Smooth muscle cell (in vitro differentiated cells): ENCODE measurements around the gene KCP. TPM values are rescaled to one million over a fixed set of nuclear protein-coding genes. Genes with fewer than 3 reads are reported as not detected.

ENCODE experiments used
- DNase-seq: peaks from one replicate; lab custom pipeline; 2025; ENCODE audit not compliant: unreplicated experiment; lab: John Stamatoyannopoulos, UW
- H2AFZ ChIP-seq: fragments of 200-600 bp; sonication (generic); 2 replicates; pipeline ENCODE4 v1.6.0; 2016; ENCODE audit warnings: antibody characterized with exemption, low read depth, mild to moderate bottlenecking
- H3F3A ChIP-seq: fragments of 200-600 bp; sonication (generic); 2 replicates; pipeline ENCODE4 v1.6.0; 2017; ENCODE audit warnings: antibody characterized with exemption, low read depth
- H3K27ac ChIP-seq: fragments of 200-600 bp; sonication (generic); 2 replicates; pipeline ENCODE4 v1.5.1; 2016; ENCODE audit warnings: low read depth, mild to moderate bottlenecking
- H3K27me3 ChIP-seq: fragments of 200-600 bp; sonication (generic); 2 replicates; pipeline ENCODE4 v1.6.1; 2016; ENCODE audit warnings: low read depth, mild to moderate bottlenecking
- H3K36me3 ChIP-seq: fragments of 200-600 bp; sonication (generic); 2 replicates; pipeline ENCODE4 v1.5.1; 2016; ENCODE audit warnings: low read depth
- H3K4me1 ChIP-seq: fragments of 200-600 bp; sonication (generic); 2 replicates; pipeline ENCODE4 v1.5.1; 2016; ENCODE audit warnings: low read depth
- H3K4me2 ChIP-seq: fragments of 200-600 bp; sonication (generic); 2 replicates; pipeline ENCODE4 v1.6.0; 2016; ENCODE audit warnings: mild to moderate bottlenecking
- H3K4me3 ChIP-seq: fragments of 200-600 bp; sonication (generic); 2 replicates; pipeline ENCODE4 v1.5.1; 2016; ENCODE audit warnings: mild to moderate bottlenecking
- H3K79me2 ChIP-seq: fragments of 200-600 bp; sonication (generic); 2 replicates; pipeline ENCODE4 v1.6.0; 2016; ENCODE audit warnings: low read depth, mild to moderate bottlenecking
- H3K9ac ChIP-seq: fragments of 200-600 bp; sonication (generic); 2 replicates; pipeline ENCODE4 v1.6.0; 2016; ENCODE audit warnings: low read depth
- H3K9me3 ChIP-seq: fragments of 200-600 bp; sonication (generic); replicated peaks from 2 replicates; pipeline ENCODE4 v1.5.1; 2016; ENCODE audit warnings: low read depth
- H4K20me1 ChIP-seq: fragments of 200-600 bp; sonication (generic); 2 replicates; pipeline ENCODE4 v1.6.0; 2016; ENCODE audit warnings: low read depth
- WGBS: methylation state at CpG from one replicate; pipeline ENCODE4 v1.1.7; 2016; ENCODE audit warnings: low lambda C conversion rate; 5-methylcytosine and 5-hydroxymethylcytosine counted together
- polyA plus RNA-seq: library from polyadenylated mRNA; unstranded; fragments of >200 nt; fragmentation: Nextera tagmentation; extraction: Ambion mirVana; gene quantifications from 2 replicates; pipeline ENCODE4 v1.2.1, GENCODE V29; 2016
- total RNA-seq: library from RNA; depleted of rRNA; stranded (reverse); fragments of >200 nt; gene quantifications from 2 replicates; pipeline ENCODE4 v1.2.3, GENCODE V29; 2014
- TF ChIP-seq, protein P1 (sequence below): fragments of 200-600 bp; sonication (generic); IDR thresholded peaks from 2 replicates; pipeline ENCODE4 v1.5.1; 2017; ENCODE audit warnings: borderline replicate concordance, mild to moderate bottlenecking, antibody characterized with exemption; ENCODE audit not compliant: insufficient read depth, poor library complexity, severe bottlenecking

Gene KCP
- total and polyA plus RNA-seq, 2 experiments from 2014 or later, result 0.99 to 4.5 TPM

DNA sequence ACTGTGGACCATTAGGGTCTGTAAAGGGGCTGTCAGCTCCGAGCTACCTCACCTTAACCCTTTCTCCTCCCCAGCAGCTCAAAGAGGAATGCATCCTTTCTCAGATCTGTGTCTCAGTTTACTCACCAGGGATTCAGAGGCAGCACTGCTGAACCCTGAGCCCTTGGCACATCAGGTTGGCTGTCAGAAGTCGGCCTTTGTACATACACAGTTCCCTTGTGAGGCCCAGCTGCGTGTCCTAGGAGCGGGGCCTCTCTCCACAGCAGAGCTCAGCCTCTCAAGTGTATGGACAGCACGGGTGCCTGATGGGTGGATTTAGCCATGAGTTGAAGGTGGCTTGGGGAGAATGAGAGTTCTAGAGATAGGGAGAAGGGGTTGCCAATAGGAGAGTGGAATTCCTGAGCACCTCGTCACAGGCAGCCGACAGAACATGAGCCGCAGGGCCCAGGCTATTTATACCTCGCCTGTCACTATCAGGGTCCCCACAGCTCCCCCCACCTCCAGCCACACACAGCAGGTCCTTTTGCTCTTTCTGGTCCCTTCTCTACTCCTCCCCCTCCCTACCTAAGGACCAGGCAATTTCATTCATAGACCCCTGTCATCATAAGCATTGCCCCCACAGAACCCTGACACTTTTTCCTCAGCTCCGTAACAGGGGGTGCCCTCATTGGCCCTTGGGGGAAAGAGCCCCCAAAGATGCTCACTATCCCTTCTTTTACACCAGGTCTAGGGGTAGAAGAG is 82.4 kb downstream of the KCP start:
- Histone ChIP-seq H3F3A (peaks cover 23% of the 10 kb centered on the region), H3K36me3 (no peaks in the 10 kb centered on the region), H3K27me3 (no peaks in the 10 kb centered on the region), H2AFZ (no peak overlapping the region), H3K79me2 (peaks cover 3% of the 10 kb centered on the region), H3K4me1 (peaks cover 44% of the 10 kb centered on the region), H3K27ac (peak overlapping the region; percentile 97), H4K20me1 (peaks cover 19% of the 10 kb centered on the region), H3K4me2 (peak overlapping the region; percentile 67), H3K4me3 (no peak overlapping the region), H3K9ac (peak overlapping the region; percentile 82), H3K9me3 (no peaks in the 10 kb centered on the region)
- peak; percentile 22 for DNase-seq
- 25% methylated on average over 10 of the region's 10 CpGs for WGBS
- TF ChIP-seq, protein P1, sequence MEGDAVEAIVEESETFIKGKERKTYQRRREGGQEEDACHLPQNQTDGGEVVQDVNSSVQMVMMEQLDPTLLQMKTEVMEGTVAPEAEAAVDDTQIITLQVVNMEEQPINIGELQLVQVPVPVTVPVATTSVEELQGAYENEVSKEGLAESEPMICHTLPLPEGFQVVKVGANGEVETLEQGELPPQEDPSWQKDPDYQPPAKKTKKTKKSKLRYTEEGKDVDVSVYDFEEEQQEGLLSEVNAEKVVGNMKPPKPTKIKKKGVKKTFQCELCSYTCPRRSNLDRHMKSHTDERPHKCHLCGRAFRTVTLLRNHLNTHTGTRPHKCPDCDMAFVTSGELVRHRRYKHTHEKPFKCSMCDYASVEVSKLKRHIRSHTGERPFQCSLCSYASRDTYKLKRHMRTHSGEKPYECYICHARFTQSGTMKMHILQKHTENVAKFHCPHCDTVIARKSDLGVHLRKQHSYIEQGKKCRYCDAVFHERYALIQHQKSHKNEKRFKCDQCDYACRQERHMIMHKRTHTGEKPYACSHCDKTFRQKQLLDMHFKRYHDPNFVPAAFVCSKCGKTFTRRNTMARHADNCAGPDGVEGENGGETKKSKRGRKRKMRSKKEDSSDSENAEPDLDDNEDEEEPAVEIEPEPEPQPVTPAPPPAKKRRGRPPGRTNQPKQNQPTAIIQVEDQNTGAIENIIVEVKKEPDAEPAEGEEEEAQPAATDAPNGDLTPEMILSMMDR, result no peak

GRCh38 chr7:128827248-128827958 is 83.1 kb downstream of the KCP start:
- no peaks in the 10 kb centered on the region for H3K9me3 ChIP-seq
- TF ChIP-seq, protein P1, result no peak
- H3K27me3 ChIP-seq, result no peaks in the 10 kb centered on the region
- peaks cover 23% of the 10 kb centered on the region for H3F3A ChIP-seq
- DNase-seq, result peak; percentile 22
- H3K79me2 ChIP-seq, result peaks cover 3% of the 10 kb centered on the region
- peak overlapping the region; percentile 67 for H3K4me2 ChIP-seq
- no peaks in the 10 kb centered on the region for H3K36me3 ChIP-seq
- H3K9ac ChIP-seq, result peak overlapping the region; percentile 82
- 29% methylated on average over 17 of the region's 17 CpGs for WGBS
- H4K20me1 ChIP-seq, result peaks cover 12% of the 10 kb centered on the region
- peaks cover 37% of the 10 kb centered on the region for H3K4me1 ChIP-seq
- H3K4me3 ChIP-seq, result no peak overlapping the region
- peak overlapping the region; percentile 97 for H3K27ac ChIP-seq
- no peak overlapping the region for H2AFZ ChIP-seq

DNA sequence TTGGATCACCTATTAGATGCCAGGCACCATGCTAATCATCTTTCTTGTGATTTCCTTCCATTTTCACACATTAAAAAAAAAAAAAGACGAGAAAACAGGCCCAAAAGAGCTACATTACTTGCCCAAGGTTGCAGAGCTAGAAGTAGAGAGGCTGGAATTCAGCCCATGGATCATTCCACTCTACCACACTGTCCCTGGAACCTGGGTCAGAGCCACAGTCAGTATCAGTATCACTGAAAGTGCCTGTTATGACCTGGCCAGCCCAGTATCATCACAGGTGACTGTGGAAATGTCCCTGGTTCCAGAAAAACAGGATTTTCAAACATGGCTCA is 83.6 kb downstream of the KCP start:
- no peak for DNase-seq
- Histone ChIP-seq H2AFZ (no peak overlapping the region), H3K9ac (peak overlapping the region; percentile 7), H3F3A (peaks cover 23% of the 10 kb centered on the region), H4K20me1 (peaks cover 10% of the 10 kb centered on the region), H3K4me3 (no peak overlapping the region), H3K79me2 (peaks cover 3% of the 10 kb centered on the region), H3K4me2 (no peak overlapping the region), H3K4me1 (peaks cover 32% of the 10 kb centered on the region), H3K9me3 (no peaks in the 10 kb centered on the region), H3K36me3 (no peaks in the 10 kb centered on the region), H3K27ac (peak overlapping the region; percentile 97), H3K27me3 (no peaks in the 10 kb centered on the region)
- 100% methylated on average over 1 of the region's 1 CpG for WGBS
- TF ChIP-seq, protein P1, result no peak

Other genes with a start within 250 kb of the KCP start
- 0.49 and 1.2 TPM in 2 replicates for gene GARIN1A, start 238.4 kb downstream of the KCP start, total RNA-seq
- gene GARIN1A, start 238.4 kb downstream of the KCP start, polyA plus RNA-seq, result 0.46 and 0.60 TPM in 2 replicates
- gene CALU, start 171.3 kb downstream of the KCP start, total RNA-seq, result 679 and 873 TPM in 2 replicates
- gene CALU, start 171.3 kb downstream of the KCP start, polyA plus RNA-seq, result 605 and 783 TPM in 2 replicates
- gene OPN1SW, start 134.9 kb downstream of the KCP start, total RNA-seq, result not detected in 2 replicates
- gene OPN1SW, start 134.9 kb downstream of the KCP start, polyA plus RNA-seq, result 1.7 and 4.0 TPM in 2 replicates
- 2.7 and 3.2 TPM in 2 replicates for gene CCDC136, start 118.7 kb downstream of the KCP start, total RNA-seq
- 3.1 and 4.7 TPM in 2 replicates for gene CCDC136, start 118.7 kb downstream of the KCP start, polyA plus RNA-seq
- gene FLNC, start 80.3 kb downstream of the KCP start, total RNA-seq, result 26.9 and 34.2 TPM in 2 replicates
- gene FLNC, start 80.3 kb downstream of the KCP start, polyA plus RNA-seq, result 31.7 and 38.6 TPM in 2 replicates
- 131 TPM in 2 replicates for gene ATP6V1F, start 47.9 kb downstream of the KCP start, total RNA-seq
- 317 and 325 TPM in 2 replicates for gene ATP6V1F, start 47.9 kb downstream of the KCP start, polyA plus RNA-seq
- 0.76 and 1.2 TPM in 2 replicates for gene IRF5, start 27.2 kb upstream of the KCP start, total RNA-seq
- gene IRF5, start 27.2 kb upstream of the KCP start, polyA plus RNA-seq, result 0.35 TPM in 1 of 2 replicates, not detected in the other
- gene TNPO3, start 144.4 kb upstream of the KCP start, total RNA-seq, result 41.3 and 45.0 TPM in 2 replicates
- gene TNPO3, start 144.4 kb upstream of the KCP start, polyA plus RNA-seq, result 28.4 and 28.6 TPM in 2 replicates
- gene TSPAN33, start 234.0 kb upstream of the KCP start, total RNA-seq, result 2.0 and 2.8 TPM in 2 replicates
- gene TSPAN33, start 234.0 kb upstream of the KCP start, polyA plus RNA-seq, result 1.6 and 2.4 TPM in 2 replicates